ENCODE results near the gene KSR1.
A peak's percentile ranks its signal among the peaks of the same experiment; 100 is the strongest.
"Not testable (repeated sequence)": the region's sequence is repeated elsewhere in the genome, so short reads cannot be mapped to it uniquely, and the experiment has no call there.

KSR1 gene

GRCh38 chr17:27427166-27427862, 28.9 kb upstream of the KSR1 start:
- not testable (repeated sequence) for DNase-seq

- DNase-seq = no peak
Observed at GRCh38 chr17:27428781-27429505, 27.3 kb upstream of the KSR1 start.

GRCh38 chr17:27429666-27430382, 26.4 kb upstream of the KSR1 start:
- no peak for DNase-seq

GRCh38 chr17:27430383-27430840, 25.8 kb upstream of the KSR1 start:
- DNase-seq = no peak

GRCh38 chr17:27430882-27431491, 25.3 kb upstream of the KSR1 start:
- DNase-seq = peak; percentile 64 to 81 (median 76)

GRCh38 chr17:27433521-27433920, 22.7 kb upstream of the KSR1 start:
- no peak for DNase-seq

GRCh38 chr17:27435431-27436070, 20.7 kb upstream of the KSR1 start:
- DNase-seq = not testable (repeated sequence)

GRCh38 chr17:27438348-27438998, 17.8 kb upstream of the KSR1 start:
- DNase-seq = no peak

GRCh38 chr17:27439342-27439741, 16.9 kb upstream of the KSR1 start:
- no peak for DNase-seq

- DNase-seq = no peak
Observed at GRCh38 chr17:27442702-27443101, 13.5 kb upstream of the KSR1 start.

- DNase-seq = no peak
Observed at GRCh38 chr17:27443491-27443890, 12.8 kb upstream of the KSR1 start.

GRCh38 chr17:27445971-27446370, 10.3 kb upstream of the KSR1 start:
- no peak for DNase-seq

- DNase-seq = no peak
Observed at GRCh38 chr17:27446569-27447301, 9.5 kb upstream of the KSR1 start.

- not testable (repeated sequence) for DNase-seq
Observed at GRCh38 chr17:27448534-27448933, 7.7 kb upstream of the KSR1 start.

- no peak for DNase-seq
Observed at GRCh38 chr17:27449541-27449940, 6.7 kb upstream of the KSR1 start.

- DNase-seq = no peak
Observed at GRCh38 chr17:27449988-27450387, 6.3 kb upstream of the KSR1 start.

GRCh38 chr17:27450416-27450815, 5.8 kb upstream of the KSR1 start:
- no peak for DNase-seq

- DNase-seq = no peak
Observed at GRCh38 chr17:27451906-27452305, 4.3 kb upstream of the KSR1 start.

- DNase-seq = no peak
Observed at GRCh38 chr17:27452828-27453227, 3.4 kb upstream of the KSR1 start.

- DNase-seq = peak in 1 of 4 experiments; percentile 16
Observed at GRCh38 chr17:27453471-27453870, 2.8 kb upstream of the KSR1 start.

- no peak for DNase-seq
Observed at GRCh38 chr17:27454089-27454488, 2.2 kb upstream of the KSR1 start.
